ENCODE measurements around the gene FABP6.

Gene FABP6

GRCh38 chr5:160227012-160227411 is 2.3 kb upstream of the FABP6 start:
- TF ChIP-seq CTCF (IDR thresholded peaks at IDR 0.05; ENCODE audit: low read depth, low read length), result no peak
- H3K4me3 ChIP-seq (ENCODE audit: low read depth, low read length), result no peak overlapping the region

- H3K4me3 ChIP-seq (ENCODE audit: low read depth, low read length), result no peak overlapping the region
- TF ChIP-seq CTCF (IDR thresholded peaks at IDR 0.05; ENCODE audit: low read depth, low read length), result no peak
Measured at GRCh38 chr5:160230686-160231527, 1.6 kb downstream of the FABP6 start.

- TF ChIP-seq CTCF (IDR thresholded peaks at IDR 0.05; ENCODE audit: low read depth, low read length), result no peak
- no peak overlapping the region for H3K4me3 ChIP-seq (ENCODE audit: low read depth, low read length)
Measured at GRCh38 chr5:160231783-160232342, 2.6 kb downstream of the FABP6 start.

GRCh38 chr5:160233215-160233614 is 3.9 kb downstream of the FABP6 start:
- no peak overlapping the region for H3K4me3 ChIP-seq (ENCODE audit: low read depth, low read length)
- TF ChIP-seq CTCF (IDR thresholded peaks at IDR 0.05; ENCODE audit: low read depth, low read length), result no peak

- TF ChIP-seq CTCF (IDR thresholded peaks at IDR 0.05; ENCODE audit: low read depth, low read length), result no peak
- no peak overlapping the region for H3K4me3 ChIP-seq (ENCODE audit: low read depth, low read length)
Measured at GRCh38 chr5:160235731-160236130, 6.4 kb downstream of the FABP6 start.

GRCh38 chr5:160237571-160238093 is 8.3 kb downstream of the FABP6 start:
- no peak for TF ChIP-seq CTCF (IDR thresholded peaks at IDR 0.05; ENCODE audit: low read depth, low read length)
- H3K4me3 ChIP-seq (ENCODE audit: low read depth, low read length), result no peak overlapping the region

- no peak for TF ChIP-seq CTCF (IDR thresholded peaks at IDR 0.05; ENCODE audit: low read depth, low read length)
- H3K4me3 ChIP-seq (ENCODE audit: low read depth, low read length), result no peak overlapping the region
Measured at GRCh38 chr5:160240350-160240749, 11.0 kb downstream of the FABP6 start.
